GM21423 (cell line): ENCODE results near the gene SEC16A.

Experiments used
- ATAC-seq: cut with Tn5 transposase; IDR thresholded peaks from one replicate; pipeline ENCODE4 v1.9.1; 2021; ENCODE audit warnings: mild to moderate bottlenecking, moderate library complexity; ENCODE audit not compliant: unreplicated experiment

SEC16A gene

DNA sequence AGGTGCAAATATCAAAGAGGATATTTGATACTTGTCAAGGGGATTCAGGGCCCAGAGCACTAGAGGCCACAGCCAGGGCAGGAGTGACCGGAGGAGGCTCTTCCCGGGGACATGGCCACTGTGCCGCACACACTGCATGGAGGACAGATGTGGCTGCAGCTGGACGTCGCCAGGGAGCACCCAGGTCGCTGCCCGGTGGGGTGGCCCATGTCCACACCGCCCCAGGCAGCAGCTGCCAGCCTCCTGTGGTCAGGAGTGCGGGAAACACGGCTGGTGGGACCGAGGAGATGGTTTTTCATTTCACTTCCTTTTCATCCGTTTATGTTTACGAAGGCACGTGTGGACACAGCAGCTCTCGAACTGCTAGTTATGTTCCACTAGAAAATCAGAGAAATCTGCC is 15.1 kb downstream of the SEC16A start:
- ATAC-seq, result no peak

DNA sequence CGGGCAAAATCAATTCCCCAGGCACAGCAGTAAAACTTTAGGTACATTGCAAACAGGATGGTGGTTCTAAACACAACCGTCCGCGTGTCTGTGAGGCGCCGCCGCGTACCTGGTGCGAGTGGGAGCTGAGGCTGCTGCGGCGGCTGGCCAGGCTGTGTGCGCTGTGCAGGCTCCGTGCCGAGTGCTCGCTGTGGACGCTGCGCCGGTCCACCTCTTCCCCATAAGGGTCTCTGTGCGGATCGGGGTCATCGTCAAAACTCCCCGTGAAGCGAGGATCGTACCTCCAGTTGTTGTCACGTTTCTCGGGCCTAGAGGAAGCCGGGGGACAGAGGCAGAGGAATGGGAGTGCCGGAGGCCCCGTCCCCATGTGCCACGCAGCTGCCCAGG is 16.7 kb downstream of the SEC16A start:
- no peak for ATAC-seq

DNA sequence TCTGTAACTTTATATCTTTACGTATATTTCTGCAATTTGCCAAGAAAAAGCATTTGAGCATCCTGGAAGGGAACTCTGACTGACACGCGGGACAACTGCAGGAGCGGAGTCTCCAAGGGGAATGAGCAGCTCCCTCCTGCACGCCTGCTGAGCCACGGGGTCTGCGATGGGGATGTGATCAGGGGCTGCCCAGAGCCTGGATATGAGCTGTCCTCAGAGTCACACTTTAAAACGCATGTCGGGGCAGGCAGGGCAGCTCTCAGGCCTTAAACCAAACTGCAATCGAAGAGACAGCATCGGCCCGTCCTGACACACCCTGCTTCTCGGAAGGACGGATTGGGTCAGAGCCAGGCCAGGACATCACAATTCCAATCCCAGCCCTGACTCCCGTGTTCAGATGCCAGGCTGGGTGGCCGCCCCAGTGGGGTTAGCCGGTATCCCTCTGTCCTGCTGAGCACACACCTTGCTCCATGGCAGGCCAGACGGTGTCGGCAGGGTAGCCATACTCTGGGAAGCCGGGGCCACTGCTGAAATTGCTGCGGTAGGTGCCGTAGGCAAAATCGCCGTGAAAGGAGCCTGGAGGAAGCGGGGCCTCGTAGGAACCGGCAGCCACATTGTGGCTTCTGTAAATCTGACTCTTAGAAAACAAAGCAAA is 17.2 kb downstream of the SEC16A start:
- ATAC-seq, result no peak

DNA sequence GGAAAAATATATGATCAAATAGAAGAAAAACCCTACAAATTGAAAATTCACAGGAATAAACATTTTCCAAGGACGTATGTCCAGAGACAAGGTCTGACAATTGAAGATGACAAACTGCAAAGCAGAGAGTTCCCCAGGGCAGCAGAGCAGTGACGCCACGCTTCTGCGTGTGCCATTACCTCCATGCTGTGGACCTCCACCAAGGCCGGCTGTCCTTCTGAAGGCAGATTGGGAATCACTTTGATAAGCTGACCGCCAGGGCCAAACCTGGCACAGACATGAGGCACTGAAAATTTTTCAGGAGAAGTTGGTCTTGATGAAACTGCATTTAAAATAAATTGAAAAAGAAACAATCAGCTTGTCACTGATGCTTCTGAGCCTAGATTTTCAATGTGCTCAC is 18.6 kb downstream of the SEC16A start:
- no peak for ATAC-seq

DNA sequence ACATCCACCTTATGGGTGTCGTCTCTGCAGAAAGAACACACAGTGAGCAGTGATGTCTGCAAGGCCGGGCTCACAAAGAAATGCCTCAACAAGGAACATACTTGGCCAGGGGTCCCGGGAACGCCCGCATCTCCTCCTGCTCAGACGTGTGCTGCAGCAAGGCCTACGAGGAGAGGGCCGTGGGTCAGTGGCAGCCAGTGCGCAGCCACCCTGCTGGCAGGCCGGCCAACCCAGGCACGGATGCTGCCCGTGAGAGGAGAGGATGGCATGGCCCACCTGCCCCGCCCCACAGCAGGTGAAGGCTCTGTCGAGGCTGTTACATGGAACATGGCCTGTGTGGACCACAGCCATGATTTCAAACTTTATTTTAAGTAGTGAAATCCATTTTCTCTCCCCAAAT is 19.3 kb downstream of the SEC16A start:
- ATAC-seq, result no peak

DNA sequence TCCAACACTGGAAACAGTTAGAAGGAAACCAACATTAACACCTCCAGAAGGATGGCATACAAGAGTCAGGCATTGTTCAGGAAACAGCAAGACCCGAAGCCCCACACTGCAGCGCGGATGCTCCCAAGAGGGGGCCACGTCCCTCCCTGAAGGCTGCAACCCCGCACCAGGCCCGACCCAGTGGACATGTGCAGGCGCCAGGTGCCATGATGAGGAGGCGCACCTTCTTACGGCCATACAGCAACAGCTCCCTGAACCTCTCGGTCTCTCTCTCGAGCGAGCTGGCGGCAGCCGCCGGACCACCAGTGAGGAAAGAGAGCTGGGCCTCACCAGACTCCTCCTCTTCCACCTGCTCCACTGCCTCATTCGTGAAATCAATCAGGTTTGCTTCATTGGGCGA is 20.2 kb downstream of the SEC16A start:
- ATAC-seq, result no peak

DNA sequence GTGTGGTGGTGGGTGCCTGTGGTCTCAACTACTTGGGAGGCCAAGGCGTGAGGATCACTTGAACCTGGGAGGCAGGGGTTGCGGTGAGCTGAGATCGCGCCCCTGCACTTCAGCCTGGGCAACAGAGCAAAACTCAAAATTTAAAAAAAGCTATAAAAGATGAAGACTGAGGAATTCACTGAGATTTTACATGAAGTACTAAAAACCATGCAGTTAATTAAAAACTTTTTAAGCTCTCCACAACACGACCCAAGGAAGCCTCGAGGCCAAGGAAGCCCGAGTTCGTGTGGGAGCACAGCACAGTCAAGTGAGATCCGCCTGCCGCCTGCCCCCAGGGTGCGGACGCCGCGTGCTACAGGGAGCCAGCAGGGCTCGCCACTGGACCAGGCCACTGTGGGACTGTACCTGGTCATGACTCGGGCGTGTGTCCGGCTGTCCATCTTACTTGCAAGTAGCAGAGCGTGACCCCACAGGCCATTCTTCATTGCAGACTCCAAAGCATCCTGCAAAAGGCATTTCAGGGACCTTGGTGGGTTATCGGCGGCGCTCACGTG is 22.0 kb downstream of the SEC16A start:
- no peak for ATAC-seq

DNA sequence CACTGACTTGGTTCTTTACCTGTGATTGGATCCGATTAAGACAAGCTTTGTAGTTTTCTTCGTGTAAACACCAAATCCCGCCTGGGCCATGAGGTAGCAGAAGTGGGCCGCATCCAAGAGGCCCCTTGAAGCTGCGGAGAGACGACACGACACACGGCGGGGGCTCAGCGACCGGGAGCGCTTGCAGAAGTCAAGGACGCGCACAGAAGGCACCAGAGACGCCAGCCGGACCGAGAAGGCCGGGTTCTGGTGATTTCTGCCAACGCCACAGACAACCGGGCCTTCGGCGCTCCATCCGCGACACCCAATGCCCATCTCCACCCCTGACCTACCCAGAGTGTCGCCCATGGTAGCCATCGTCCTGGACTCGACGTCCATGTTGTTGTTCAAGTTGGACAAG is 23.4 kb downstream of the SEC16A start:
- ATAC-seq, result no peak

DNA sequence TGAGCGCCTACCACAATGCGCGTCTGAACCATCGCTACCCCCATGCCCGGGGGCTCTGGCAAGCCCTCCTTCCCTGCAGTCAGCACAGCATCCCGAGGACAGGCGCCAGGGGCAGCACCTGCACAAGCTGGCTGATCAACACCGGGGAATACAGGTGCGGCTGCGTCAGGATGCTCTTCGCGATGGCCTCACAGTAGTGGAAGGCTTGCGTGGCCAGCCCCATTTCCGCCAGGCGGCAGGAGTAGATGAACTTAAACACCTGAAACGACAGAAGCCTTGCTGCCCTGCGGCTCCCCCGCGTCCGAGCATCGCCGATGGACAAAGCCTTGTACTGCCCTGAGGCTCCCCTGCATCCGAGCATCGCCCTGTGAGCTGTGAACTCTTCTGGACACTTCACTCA is 25.5 kb downstream of the SEC16A start:
- no peak for ATAC-seq

DNA sequence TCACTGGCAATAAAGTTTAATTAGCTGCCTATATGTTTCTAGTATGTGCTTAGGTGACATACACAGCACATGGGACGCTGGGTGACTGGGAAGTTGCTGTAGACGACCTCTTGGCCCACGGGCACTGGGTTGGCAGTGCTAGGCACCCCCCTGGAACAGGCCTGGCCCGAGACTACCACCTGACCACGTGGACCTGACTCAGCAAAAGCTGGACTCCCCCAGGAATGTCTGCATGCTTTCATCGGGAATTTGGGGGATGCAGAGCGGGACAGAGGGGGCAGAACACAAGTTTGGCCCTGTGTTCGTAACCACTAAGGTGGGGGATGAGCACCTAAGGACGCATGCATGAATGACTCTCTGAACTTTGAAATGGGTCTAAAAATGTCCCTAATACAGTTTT is 26.6 kb downstream of the SEC16A start:
- ATAC-seq, result no peak

DNA sequence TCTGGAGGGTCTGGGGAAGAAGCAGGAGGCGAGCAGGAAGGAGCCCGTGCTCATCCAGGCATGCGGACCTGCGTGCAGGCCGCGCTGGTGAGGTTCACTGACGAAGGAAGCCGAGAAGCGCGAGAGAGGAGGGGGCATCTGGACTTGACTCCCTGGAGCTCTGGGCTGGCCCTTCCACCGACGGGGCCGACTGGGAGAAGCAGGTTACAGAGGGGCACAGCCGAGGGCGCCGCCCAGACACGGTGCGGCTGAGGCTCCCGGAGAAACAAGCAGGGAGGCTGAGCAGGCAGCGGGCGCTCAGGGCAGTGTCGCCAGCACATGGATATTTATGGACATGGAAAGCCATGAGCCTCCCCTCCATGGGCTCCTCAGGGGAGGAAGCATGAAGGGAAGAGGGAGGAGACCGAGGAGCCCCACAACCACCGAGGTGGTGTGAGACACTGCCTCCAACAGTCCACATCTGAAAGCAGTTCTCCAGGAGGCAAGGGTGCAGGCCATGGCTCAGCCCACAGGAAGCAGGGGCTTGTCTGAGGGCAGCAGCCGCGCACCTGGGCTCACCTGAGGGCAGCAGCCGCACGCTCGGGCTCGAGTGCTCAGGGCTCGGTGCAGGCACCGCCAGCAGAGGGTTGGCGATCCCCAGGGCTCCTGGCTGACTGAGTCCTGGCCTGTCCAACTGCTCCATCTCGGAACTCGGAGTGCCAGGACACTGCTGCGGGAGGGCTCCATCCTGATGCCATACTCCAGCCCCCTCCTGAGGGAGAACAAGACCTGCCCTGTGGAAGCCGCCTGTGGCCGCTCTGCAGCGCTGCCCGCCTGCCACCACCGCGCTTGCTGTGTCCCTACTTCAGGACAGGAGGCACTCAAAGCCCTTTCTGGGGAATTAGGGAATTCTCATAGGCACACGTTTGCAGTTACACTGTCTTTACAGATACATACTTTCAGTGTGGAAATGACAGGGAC is 27.5 kb downstream of the SEC16A start:
- no peak for ATAC-seq

DNA sequence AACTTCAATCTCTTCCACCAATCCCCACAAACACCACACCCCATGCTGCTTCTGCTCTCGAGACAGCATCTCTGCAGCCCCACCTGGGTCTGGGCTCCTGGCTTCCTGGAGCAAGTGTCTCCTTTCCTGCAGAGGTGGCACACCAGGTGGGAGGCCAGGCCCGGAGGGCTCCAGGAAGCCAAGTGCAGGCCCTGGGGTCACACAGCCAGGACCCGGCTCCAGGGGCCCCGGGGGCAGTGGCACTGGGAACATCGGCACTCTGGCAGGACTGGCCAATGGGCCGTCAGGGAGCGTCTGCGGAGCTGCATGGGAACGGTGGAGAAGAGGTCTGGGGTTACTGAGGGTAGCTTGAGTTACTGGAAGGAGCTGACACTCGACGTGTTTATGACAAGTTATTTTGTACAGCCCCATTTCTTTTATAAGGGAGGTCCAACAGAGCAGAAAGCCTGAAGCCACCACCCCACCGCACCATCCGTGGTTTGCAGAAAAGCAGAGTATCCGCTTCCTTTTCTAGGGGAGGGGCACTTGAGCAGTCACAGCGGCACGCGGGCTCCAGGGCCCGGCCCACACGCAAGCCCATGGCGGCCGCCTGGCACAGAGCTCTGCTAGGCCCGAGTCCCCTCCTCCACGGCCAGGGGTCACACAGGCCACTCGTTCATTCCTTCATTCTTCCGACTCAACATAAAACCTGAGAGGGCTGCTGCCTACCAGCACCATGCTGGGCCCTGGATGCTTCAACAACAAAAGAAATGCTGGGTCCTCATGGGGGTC is 28.6 kb downstream of the SEC16A start:
- no peak for ATAC-seq

DNA sequence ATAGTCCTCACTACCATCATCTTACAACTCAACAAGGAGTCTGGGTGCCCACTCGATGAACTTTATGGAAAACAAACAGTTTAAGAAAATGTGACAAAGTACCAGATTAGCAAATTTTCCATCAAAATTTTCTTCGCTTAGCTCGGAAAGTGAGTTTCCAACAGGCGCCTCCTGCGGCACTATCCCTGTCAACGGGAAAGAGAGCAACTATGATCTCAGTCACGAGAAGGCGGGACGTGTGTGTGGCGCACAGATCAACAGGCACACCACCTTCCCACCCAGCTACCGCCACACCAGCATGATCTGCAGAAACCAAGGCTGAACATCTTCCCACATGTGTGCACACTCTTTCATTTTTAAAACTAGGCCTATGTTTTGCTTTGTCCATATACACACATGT is 29.5 kb downstream of the SEC16A start:
- ATAC-seq, result no peak

DNA sequence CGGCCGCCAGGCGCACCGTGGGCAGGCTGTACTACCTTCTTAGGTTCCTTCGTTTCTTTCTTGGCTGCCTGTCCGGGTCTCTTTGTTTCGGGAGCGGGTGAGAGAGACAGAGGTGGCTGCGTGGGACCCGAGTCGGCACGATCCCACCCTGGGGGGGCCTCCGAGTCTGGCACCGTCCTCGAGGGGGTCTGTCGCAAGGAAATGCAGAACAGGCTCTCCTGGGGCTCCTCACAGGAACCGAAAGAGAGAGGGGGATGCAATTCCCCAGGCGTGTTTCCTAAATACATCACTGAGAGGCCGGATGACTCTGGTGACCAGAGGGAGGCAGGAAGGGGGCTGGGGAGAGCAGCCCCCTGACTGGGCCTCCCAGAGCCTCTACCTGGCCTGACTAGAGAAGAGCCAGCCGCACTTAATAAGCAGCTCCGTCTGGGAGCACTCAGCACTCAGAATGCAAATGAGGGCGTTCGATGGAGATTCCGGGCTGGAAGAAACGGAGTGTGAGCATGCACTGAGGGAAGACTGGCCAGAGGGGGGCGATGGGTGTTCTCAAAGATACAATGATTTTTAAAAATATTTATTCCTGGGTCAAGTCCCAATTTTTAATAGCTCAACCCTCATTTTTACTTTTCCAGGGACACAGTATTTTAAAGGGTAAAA is 31.5 kb downstream of the SEC16A start:
- no peak for ATAC-seq

DNA sequence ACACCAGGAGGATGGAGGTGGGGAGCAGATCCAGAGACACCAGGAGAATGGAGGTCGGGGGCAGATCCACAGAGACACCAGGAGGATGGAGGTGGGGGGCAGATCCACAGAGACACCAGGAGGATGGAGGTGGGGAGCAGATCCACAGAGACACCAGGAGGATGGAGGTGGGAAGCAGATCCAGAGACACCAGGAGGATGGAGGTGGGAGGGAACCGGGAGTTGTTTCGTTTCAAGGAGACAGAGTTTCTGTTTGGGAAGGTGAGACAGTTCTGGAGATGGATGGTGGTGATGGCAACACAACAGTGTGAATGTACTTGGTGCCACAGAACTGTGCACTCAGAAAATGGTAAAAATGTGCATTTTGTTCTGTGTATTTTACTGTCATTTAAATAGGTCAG is 34.2 kb downstream of the SEC16A start:
- no peak for ATAC-seq

DNA sequence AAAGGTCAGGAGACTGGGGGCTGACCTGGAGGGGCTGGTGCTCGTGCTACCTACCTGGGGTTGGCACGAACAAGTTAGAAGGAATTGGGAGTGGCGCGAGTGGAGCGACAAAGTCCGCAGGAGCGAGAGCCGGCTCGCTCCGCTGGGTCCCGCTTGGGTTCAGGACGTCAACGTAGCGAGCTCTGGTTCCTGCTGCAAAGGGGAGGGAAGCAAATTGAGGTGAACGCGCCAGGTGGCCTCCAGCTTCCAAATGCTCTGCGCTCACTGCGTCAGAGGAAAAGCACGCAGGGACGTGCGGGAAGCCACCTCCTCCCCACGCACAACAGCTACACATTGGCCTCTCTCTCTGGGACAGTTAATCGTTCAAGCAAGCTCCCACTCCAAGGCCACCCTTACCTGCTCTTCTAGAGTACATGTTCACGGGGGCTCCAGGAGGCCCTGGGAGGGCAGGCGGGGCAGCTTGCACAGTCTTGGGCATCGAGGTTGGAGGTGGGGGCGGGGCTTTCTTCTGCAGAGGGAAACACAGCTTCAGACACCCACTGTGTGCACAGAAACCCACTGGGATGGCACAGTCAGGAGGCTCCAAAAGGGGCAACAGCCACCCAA is 35.6 kb downstream of the SEC16A start:
- no peak for ATAC-seq

DNA sequence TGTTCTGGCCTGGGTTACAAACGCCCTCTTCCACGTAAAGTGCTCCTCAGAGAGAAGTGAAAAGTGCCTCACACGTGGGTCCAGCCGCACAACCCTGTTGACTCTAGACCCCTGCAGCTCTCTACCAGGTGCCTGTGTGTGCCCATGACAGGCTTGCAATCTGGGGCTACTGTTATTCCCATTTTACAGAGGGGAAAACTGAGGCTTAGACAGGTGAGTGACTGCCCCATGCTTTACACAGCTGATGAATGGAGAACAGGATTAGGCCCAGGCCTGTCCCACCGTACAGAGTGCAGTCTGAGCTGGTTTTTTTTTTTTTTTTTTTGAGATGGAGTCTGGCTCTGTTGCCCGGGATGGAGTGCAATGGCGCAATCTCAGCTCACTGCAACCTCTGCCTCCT is 37.0 kb downstream of the SEC16A start:
- no peak for ATAC-seq

DNA sequence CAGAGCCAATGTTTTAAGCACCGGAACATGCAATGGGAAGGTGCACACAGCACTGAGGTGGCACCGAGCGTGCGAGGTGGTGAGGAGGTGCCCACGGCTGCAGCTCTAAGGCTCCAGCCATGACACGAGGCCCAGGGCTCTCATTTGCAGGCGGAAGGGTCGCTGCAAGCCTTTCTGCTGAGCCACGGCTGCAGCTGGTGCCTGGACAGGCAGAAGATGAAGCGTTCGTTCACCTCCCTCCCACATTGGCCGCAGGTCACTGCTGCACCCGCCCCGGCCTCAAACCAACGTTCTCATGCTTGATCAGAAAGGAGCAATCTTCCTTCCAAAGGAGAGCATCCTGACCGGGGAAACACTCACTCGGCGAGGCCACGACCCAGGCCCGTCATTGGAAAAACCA is 38.7 kb downstream of the SEC16A start:
- ATAC-seq, result no peak

DNA sequence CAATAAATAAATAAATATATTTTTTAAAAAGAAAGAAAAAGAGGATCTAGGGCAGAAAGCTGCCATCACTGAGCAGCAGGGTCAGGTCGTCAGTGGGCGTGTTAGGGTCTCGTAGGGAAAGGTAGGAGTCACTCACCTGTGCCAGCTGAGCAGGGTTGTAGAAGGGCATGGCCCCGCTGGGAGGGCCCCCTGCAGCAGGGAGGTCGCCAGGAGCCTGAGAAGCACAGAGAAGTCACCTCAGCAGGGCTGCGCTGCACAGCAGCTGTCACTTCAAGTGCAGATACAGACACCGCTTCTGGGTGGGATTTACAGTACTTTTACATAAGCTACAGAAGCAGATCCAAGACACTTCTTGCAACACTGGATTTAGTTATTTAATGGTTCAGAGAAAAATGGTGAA is 39.2 kb downstream of the SEC16A start:
- no peak for ATAC-seq

DNA sequence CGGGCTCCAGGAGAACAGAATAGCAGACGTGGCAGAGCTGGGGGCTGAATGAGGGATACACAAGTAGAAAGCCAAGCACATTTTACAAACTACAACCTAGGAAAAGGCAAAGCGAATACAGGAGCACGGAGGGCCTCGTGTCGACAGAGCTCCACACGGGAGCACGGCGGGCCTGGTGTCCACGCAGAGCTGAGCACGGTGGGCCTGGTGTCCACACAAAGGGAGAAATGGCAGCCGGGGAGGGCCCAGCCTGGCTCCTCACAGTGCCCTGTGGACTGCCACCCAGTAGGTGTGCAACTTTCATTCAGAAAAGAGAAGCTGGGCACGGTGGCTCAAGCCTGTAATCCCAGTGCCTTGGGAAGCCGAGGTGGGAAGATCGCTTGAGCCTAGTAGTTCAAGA is 39.8 kb downstream of the SEC16A start:
- ATAC-seq, result no peak
